SK-N-SH (cell line): ENCODE data around the gene HPX. TPM values are rescaled to one million over a fixed set of nuclear protein-coding genes. Genes with fewer than 3 reads are reported as not detected.

Experiments
- CTCF ChIA-PET: fragments of 300-600, 350-600 bp; formaldehyde crosslinking; extraction: SDS; loops from one replicate; lab custom pipeline; 2021; lab: Yijun Ruan, JAX
- POLR2A ChIA-PET: fragments of 350-600 bp; sonication (Branson Sonifier 250); formaldehyde crosslinking; extraction: SDS; loops from one replicate; lab custom pipeline; 2020; ENCODE audit warnings: antibody characterized with exemption, inconsistent platforms; lab: Yijun Ruan, JAX
- DNase-seq: peaks from one replicate; pipeline ENCODE4 v3.0.0; 2012
- H2AFZ ChIP-seq: fragments of 200-600 bp; sonication (generic); 2 replicates; pipeline ENCODE4 v1.8.1; 2016; ENCODE audit warnings: antibody characterized with exemption, mild to moderate bottlenecking, low read depth
- H3F3A ChIP-seq: fragments of 200-600 bp; sonication (generic); replicated peaks from 2 replicates; pipeline ENCODE3; 2016; ENCODE audit warnings: antibody characterized with exemption, mild to moderate bottlenecking; ENCODE audit not compliant: insufficient read depth
- H3K27ac ChIP-seq, 2 experiments: fragments of 200-500 bp in 1 of 2; fragments of 200-600 bp in 1 of 2; sonication (Bioruptor generic) in 1 of 2; sonication (generic), shearing (Covaris generic) in 1 of 2; 2 replicates each; pipeline versions ENCODE4 v1.5.1 to v1.6.1; 2014 to 2016; ENCODE audit warnings: low read depth in 2 of 2, inconsistent platforms in 1 of 2, low read length in 1 of 2, mild to moderate bottlenecking in 1 of 2, mixed read lengths in 1 of 2
- H3K27me3 ChIP-seq: fragments of 200-600 bp; sonication (generic), shearing (Covaris generic); 2 replicates; pipeline ENCODE4 v1.6.1; 2016; ENCODE audit warnings: mixed run types; ENCODE audit not compliant: insufficient read depth
- H3K36me3 ChIP-seq, 2 experiments: fragments of 200-500 bp in 1 of 2; fragments of 200-600 bp in 1 of 2; sonication (Bioruptor generic) in 1 of 2; sonication (generic) in 1 of 2; replicated peaks in 1 of 2; 2 replicates each; pipeline versions ENCODE3 to v1.5.1; 2014 to 2016; ENCODE audit warnings: low read length in 1 of 2, mild to moderate bottlenecking in 1 of 2; ENCODE audit not compliant: insufficient read depth in 2 of 2, control insufficient read depth in 1 of 2
- H3K4me1 ChIP-seq, 2 experiments: fragments of 200-500 bp in 1 of 2; fragments of 200-600 bp in 1 of 2; sonication (Bioruptor generic) in 1 of 2; sonication (generic), shearing (Covaris generic) in 1 of 2; 2 replicates each; pipeline versions ENCODE4 v1.5.1 to v1.6.1; 2014 to 2016; ENCODE audit warnings: low read depth in 1 of 2, low read length in 1 of 2, mixed run types in 1 of 2; ENCODE audit not compliant: insufficient read depth in 2 of 2, control insufficient read depth in 1 of 2
- H3K4me2 ChIP-seq: fragments of 200-600 bp; sonication (generic), shearing (Covaris generic); 2 replicates; pipeline ENCODE4 v1.6.1; 2017; ENCODE audit warnings: mixed run types
- H3K4me3 ChIP-seq, 2 experiments: fragments of 200-500 bp in 1 of 2; fragments of 200-600 bp in 1 of 2; sonication (Bioruptor generic) in 1 of 2; sonication (generic), shearing (Covaris generic) in 1 of 2; 2 replicates each; pipeline versions ENCODE4 v1.5.1 to v1.8.1; 2014 to 2016; ENCODE audit warnings: low read depth in 2 of 2, inconsistent platforms in 1 of 2, low read length in 1 of 2, mild to moderate bottlenecking in 1 of 2, mixed read lengths in 1 of 2, moderate library complexity in 1 of 2
- H3K79me2 ChIP-seq: fragments of 200-600 bp; sonication (generic); 2 replicates; pipeline ENCODE4 v1.8.1; 2017; ENCODE audit warnings: mild to moderate bottlenecking; ENCODE audit not compliant: insufficient read depth
- H3K9ac ChIP-seq: fragments of 200-600 bp; sonication (generic); 2 replicates; pipeline ENCODE4 v1.6.1; 2017; ENCODE audit warnings: mixed run types
- H3K9me2 ChIP-seq: fragments of 200-600 bp; sonication (generic); 2 replicates; pipeline ENCODE4 v1.6.1; 2017; ENCODE audit warnings: mixed run types
- H3K9me3 ChIP-seq: fragments of 200-600 bp; sonication (generic); 2 replicates; pipeline ENCODE4 v1.6.1; 2017; ENCODE audit warnings: mixed run types, mild to moderate bottlenecking, moderate library complexity
- H4K20me1 ChIP-seq: fragments of 200-600 bp; sonication (generic); 2 replicates; pipeline ENCODE4 v1.6.1; 2017; ENCODE audit warnings: mild to moderate bottlenecking, mixed run types; ENCODE audit not compliant: insufficient read depth
- ELF1 ChIP-seq: IDR thresholded peaks from 2 replicates; pipeline ENCODE4 v1.4.0; 2012
- EP300 ChIP-seq, 2 experiments: IDR thresholded peaks; 2 replicates each; pipeline versions ENCODE4 v1.4.0 to v1.6.1; 2012; ENCODE audit warnings: borderline replicate concordance in 1 of 2, low read depth in 1 of 2, low read length in 1 of 2
- FOSL2 ChIP-seq: IDR thresholded peaks from 2 replicates; pipeline ENCODE4 v1.4.0; 2012; ENCODE audit warnings: low read depth, mild to moderate bottlenecking, moderate library complexity, borderline replicate concordance
- FOXJ3 ChIP-seq: sonication (generic); formaldehyde crosslinking; IDR thresholded peaks from 2 replicates; pipeline ENCODE4 v1.5.1; 2020; ENCODE audit warnings: mild to moderate bottlenecking, missing genetic modification reagents
- GABPA ChIP-seq: IDR thresholded peaks from 2 replicates; pipeline ENCODE4 v1.4.0; 2012; ENCODE audit warnings: low read depth, mild to moderate bottlenecking
- GATA2 ChIP-seq: sonication (generic); formaldehyde crosslinking; IDR thresholded peaks from 2 replicates; pipeline ENCODE4 v1.5.0; 2020; ENCODE audit warnings: mild to moderate bottlenecking, missing genetic modification reagents
- JUND ChIP-seq: IDR thresholded peaks from 2 replicates; pipeline ENCODE4 v1.4.0; 2012
- NFIC ChIP-seq: IDR thresholded peaks from 2 replicates; pipeline ENCODE4 v1.4.0; 2012; ENCODE audit warnings: borderline replicate concordance
- POLR2AphosphoS5 ChIP-seq: IDR thresholded peaks from 2 replicates; pipeline ENCODE4 v1.6.1; 2012; ENCODE audit warnings: low read depth, low read length
- TAF1 ChIP-seq: IDR thresholded peaks from 2 replicates; pipeline ENCODE4 v1.6.1; 2012; ENCODE audit warnings: low read depth, mild to moderate bottlenecking, low read length, moderate library complexity, borderline replicate concordance
- TCF12 ChIP-seq: IDR thresholded peaks from 2 replicates; pipeline ENCODE4 v1.4.0; 2012
- ZBTB33 ChIP-seq: IDR thresholded peaks from 2 replicates; pipeline ENCODE4 v1.4.0; 2012; ENCODE audit warnings: low read depth, borderline replicate concordance
- WGBS: methylation state at CpG from one replicate; pipeline ENCODE4 v1.1.6; 2017; ENCODE audit warnings: low lambda C conversion rate; 5-methylcytosine and 5-hydroxymethylcytosine counted together
- polyA plus RNA-seq, 3 experiments: library from polyadenylated mRNA; depleted of rRNA; stranded (reverse); fragments of >200 nt; gene quantifications; 2 replicates each; pipeline ENCODE4 v1.2.3, GENCODE V29; 2012
- TF ChIP-seq, protein P1 (sequence below): IDR thresholded peaks from 2 replicates; pipeline ENCODE4 v1.6.1; 2012; ENCODE audit warnings: mild to moderate bottlenecking, low read depth, low read length, moderate library complexity
- TF ChIP-seq, protein P2 (sequence below): IDR thresholded peaks from 2 replicates; pipeline ENCODE4; 2012

The HPX gene
- polyA plus RNA-seq, 1 of the 3 experiments (the other 2 are of a cell fraction) = 1.8 TPM

- no peaks in the 10 kb centered on the region for H3K27me3 ChIP-seq
- no peaks in the 10 kb centered on the region for H3K9me3 ChIP-seq
- no peak overlapping the region for H3K4me2 ChIP-seq
- POLR2A ChIA-PET = no interaction called here
- no peak overlapping the region for H3K27ac ChIP-seq
- no peaks in the 10 kb centered on the region for H3K9me2 ChIP-seq
- no peak overlapping the region for H3K9ac ChIP-seq
- H3F3A ChIP-seq = no peaks in the 10 kb centered on the region
- H3K36me3 ChIP-seq = peaks cover 22 to 45% of the 10 kb centered on the region in 2 experiments
- CTCF ChIA-PET = interaction anchor here (1.1 kb wide), 1 partner anchor 15 kb away, joined by 3 read pairs; no protein-coding TSS in a partner anchor
- no peak for TF ChIP-seq FOXJ3 (CRISPR knock-in tag)
- TF ChIP-seq NFIC = no peak
- TF ChIP-seq TCF12 = no peak
- no peak for TF ChIP-seq ZBTB33
- TF ChIP-seq TAF1 = no peak
- no peak for TF ChIP-seq GATA2 (CRISPR knock-in tag)
- no peak for TF ChIP-seq JUND
- no peak for TF ChIP-seq GABPA
- no peak for TF ChIP-seq EP300 (IDR thresholded peaks at IDR 0.05; ENCODE audit: borderline replicate concordance in 1 of 2, low read depth in 1 of 2, low read length in 1 of 2)
- TF ChIP-seq POLR2AphosphoS5 = no peak
- TF ChIP-seq, protein P1, sequence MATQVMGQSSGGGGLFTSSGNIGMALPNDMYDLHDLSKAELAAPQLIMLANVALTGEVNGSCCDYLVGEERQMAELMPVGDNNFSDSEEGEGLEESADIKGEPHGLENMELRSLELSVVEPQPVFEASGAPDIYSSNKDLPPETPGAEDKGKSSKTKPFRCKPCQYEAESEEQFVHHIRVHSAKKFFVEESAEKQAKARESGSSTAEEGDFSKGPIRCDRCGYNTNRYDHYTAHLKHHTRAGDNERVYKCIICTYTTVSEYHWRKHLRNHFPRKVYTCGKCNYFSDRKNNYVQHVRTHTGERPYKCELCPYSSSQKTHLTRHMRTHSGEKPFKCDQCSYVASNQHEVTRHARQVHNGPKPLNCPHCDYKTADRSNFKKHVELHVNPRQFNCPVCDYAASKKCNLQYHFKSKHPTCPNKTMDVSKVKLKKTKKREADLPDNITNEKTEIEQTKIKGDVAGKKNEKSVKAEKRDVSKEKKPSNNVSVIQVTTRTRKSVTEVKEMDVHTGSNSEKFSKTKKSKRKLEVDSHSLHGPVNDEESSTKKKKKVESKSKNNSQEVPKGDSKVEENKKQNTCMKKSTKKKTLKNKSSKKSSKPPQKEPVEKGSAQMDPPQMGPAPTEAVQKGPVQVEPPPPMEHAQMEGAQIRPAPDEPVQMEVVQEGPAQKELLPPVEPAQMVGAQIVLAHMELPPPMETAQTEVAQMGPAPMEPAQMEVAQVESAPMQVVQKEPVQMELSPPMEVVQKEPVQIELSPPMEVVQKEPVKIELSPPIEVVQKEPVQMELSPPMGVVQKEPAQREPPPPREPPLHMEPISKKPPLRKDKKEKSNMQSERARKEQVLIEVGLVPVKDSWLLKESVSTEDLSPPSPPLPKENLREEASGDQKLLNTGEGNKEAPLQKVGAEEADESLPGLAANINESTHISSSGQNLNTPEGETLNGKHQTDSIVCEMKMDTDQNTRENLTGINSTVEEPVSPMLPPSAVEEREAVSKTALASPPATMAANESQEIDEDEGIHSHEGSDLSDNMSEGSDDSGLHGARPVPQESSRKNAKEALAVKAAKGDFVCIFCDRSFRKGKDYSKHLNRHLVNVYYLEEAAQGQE = no peak
- TF ChIP-seq, protein P2, sequence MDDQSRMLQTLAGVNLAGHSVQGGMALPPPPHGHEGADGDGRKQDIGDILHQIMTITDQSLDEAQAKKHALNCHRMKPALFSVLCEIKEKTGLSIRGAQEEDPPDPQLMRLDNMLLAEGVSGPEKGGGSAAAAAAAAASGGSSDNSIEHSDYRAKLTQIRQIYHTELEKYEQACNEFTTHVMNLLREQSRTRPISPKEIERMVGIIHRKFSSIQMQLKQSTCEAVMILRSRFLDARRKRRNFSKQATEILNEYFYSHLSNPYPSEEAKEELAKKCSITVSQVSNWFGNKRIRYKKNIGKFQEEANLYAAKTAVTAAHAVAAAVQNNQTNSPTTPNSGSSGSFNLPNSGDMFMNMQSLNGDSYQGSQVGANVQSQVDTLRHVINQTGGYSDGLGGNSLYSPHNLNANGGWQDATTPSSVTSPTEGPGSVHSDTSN = no peak
- no peak for TF ChIP-seq ELF1
- TF ChIP-seq FOSL2 = no peak
- H2AFZ ChIP-seq = no peak overlapping the region
- DNase-seq = no peak
- 87% methylated on average over 2 of the region's 2 CpGs for WGBS
- no peaks in the 10 kb centered on the region for H3K4me1 ChIP-seq
- H3K4me3 ChIP-seq = no peak overlapping the region
- H3K79me2 ChIP-seq = no peaks in the 10 kb centered on the region
- H4K20me1 ChIP-seq = no peaks in the 10 kb centered on the region
Observed at GRCh38 chr11:6458352-6459098, 17.7 kb upstream of the HPX start.
